Progenitor cell of endocrine pancreas (in vitro differentiated cells): ENCODE results near the gene GALNT11. TPM values are rescaled to one million over a fixed set of nuclear protein-coding genes. Genes with fewer than 3 reads are reported as not detected.

ENCODE experiments used
- DNase-seq: peaks from one replicate; pipeline ENCODE4 v3.0.0; 2021; ENCODE audit warnings: low spot score; ENCODE audit not compliant: unreplicated experiment
- H3K27ac Mint-ChIP-seq: 2 replicates; pipeline ENCODE4 v1.8.0; 2021; ENCODE audit warnings: mild to moderate bottlenecking, moderate library complexity, mixed read lengths
- H3K27me3 Mint-ChIP-seq: 2 replicates; pipeline ENCODE4 v1.8.0; 2021; ENCODE audit warnings: mixed read lengths
- H3K36me3 Mint-ChIP-seq: 2 replicates; pipeline ENCODE4 v1.8.0; 2022; ENCODE audit warnings: mixed read lengths; ENCODE audit not compliant: insufficient read depth
- H3K4me1 Mint-ChIP-seq: 2 replicates; pipeline ENCODE4 v1.8.0; 2021; ENCODE audit warnings: low read depth, mixed read lengths
- H3K4me3 Mint-ChIP-seq: 2 replicates; pipeline ENCODE4 v1.8.0; 2021; ENCODE audit warnings: low read depth, mild to moderate bottlenecking, moderate library complexity, mixed read lengths
- H3K9me3 Mint-ChIP-seq: 2 replicates; pipeline ENCODE4 v1.8.0; 2021; ENCODE audit warnings: low read depth, mixed read lengths
- total RNA-seq: library from RNA; stranded (reverse); gene quantifications from 2 replicates; pipeline ENCODE4 v1.2.1, GENCODE V29; 2021
- TF ChIP-seq, protein P1 (sequence below): fragments of 200-600 bp; sonication (generic); IDR thresholded peaks from one replicate; pipeline ENCODE4 v1.5.0; 2021; ENCODE audit warnings: antibody characterized with exemption, mild to moderate bottlenecking; ENCODE audit not compliant: unreplicated experiment

The GALNT11 gene
- total RNA-seq, 1 donor from 2014 or later, result 29.5 TPM

DNA sequence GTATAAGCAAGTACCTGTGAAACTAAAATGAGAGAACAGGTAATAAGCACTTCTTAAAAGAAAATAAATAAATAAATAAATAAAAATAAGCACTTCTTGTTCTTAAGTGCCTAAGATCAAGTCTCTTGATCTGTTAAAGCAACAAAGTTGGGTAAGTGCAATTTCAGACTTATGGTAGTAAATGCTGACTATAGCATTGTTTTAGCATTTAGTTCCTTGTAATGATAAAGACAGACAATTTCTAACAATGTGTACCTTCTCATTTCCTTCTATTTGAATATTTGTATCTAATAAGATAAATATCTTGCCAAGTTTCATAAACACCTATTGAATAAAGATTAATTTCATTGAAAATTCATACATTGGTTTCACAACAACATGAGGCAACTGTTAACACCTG, 87.4 kb downstream of the GALNT11 start:
- no peak for DNase-seq
- Mint-ChIP-seq H3K36me3 (peaks cover 24% of the 10 kb centered on the region), H3K9me3 (no peaks in the 10 kb centered on the region), H3K4me1 (no peaks in the 10 kb centered on the region), H3K4me3 (no peak overlapping the region), H3K27me3 (no peaks in the 10 kb centered on the region), H3K27ac (no peak overlapping the region)
- TF ChIP-seq, protein P1, sequence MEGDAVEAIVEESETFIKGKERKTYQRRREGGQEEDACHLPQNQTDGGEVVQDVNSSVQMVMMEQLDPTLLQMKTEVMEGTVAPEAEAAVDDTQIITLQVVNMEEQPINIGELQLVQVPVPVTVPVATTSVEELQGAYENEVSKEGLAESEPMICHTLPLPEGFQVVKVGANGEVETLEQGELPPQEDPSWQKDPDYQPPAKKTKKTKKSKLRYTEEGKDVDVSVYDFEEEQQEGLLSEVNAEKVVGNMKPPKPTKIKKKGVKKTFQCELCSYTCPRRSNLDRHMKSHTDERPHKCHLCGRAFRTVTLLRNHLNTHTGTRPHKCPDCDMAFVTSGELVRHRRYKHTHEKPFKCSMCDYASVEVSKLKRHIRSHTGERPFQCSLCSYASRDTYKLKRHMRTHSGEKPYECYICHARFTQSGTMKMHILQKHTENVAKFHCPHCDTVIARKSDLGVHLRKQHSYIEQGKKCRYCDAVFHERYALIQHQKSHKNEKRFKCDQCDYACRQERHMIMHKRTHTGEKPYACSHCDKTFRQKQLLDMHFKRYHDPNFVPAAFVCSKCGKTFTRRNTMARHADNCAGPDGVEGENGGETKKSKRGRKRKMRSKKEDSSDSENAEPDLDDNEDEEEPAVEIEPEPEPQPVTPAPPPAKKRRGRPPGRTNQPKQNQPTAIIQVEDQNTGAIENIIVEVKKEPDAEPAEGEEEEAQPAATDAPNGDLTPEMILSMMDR, result no peak

DNA sequence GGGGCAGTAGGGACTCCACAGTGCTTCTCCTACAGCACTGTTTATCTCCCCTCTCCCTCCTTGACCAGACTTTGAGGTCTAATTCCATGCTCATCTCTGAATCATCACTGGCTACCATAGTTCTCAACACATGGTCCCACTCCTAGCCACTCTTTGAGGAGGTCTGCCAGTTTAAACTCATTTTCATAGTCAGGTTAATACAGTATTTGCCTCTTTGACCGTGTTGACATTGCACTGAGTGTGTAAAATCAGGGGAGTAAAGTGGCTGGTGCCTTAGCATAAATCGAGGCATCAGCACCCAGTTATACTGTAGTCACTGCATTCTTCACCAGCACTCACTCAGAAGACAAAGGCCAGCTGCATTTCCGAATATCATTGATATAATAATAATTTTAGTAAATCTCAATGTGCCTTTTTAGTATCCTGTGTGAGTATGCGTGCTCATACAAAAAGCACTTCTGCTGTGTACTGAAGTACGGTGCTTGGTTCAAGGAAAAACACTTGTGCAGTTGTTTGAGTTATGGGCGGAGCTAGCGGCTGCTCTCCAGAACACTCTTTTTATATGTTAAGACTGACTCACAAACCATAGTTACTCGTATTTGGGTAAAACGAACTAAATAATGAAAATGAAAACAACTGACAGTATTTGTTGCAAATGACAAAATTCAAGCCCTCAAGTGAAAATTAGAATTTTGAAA, 89.7 kb downstream of the GALNT11 start:
- peaks cover 25% of the 10 kb centered on the region for H3K36me3 Mint-ChIP-seq
- no peaks in the 10 kb centered on the region for H3K27me3 Mint-ChIP-seq
- no peaks in the 10 kb centered on the region for H3K9me3 Mint-ChIP-seq
- no peak overlapping the region for H3K4me3 Mint-ChIP-seq
- H3K4me1 Mint-ChIP-seq, result no peaks in the 10 kb centered on the region
- DNase-seq, result no peak
- H3K27ac Mint-ChIP-seq, result no peak overlapping the region
- TF ChIP-seq, protein P1, result no peak

DNA sequence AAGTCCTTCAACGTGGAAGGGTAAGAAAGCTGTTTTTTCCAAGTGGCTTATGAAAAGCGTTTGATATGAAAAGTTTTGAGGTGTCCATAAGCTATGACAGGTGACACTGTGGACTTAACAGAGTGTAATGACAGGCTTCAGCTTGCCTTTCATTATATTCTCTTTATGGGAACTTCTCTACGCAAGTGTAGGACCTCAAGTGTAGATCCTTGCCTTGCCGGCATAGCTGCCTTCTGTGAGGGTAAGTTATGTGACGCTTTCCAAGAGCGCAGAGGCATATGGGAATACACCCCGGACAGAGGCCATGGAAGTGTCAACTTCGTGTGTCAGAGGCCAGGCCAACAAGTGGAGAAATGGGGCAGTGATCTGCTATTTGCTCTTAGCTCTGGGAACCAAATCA, 91.9 kb downstream of the GALNT11 start:
- DNase-seq, result no peak
- TF ChIP-seq, protein P1, result no peak
- Mint-ChIP-seq H3K36me3 (peaks cover 32% of the 10 kb centered on the region), H3K27ac (no peak overlapping the region), H3K4me1 (no peaks in the 10 kb centered on the region), H3K27me3 (no peaks in the 10 kb centered on the region), H3K4me3 (no peak overlapping the region), H3K9me3 (no peaks in the 10 kb centered on the region)

GRCh38 chr7:152120210-152120609, 94.7 kb downstream of the GALNT11 start:
- no peak for DNase-seq
- peaks cover 5% of the 10 kb centered on the region for H3K9me3 Mint-ChIP-seq

DNA sequence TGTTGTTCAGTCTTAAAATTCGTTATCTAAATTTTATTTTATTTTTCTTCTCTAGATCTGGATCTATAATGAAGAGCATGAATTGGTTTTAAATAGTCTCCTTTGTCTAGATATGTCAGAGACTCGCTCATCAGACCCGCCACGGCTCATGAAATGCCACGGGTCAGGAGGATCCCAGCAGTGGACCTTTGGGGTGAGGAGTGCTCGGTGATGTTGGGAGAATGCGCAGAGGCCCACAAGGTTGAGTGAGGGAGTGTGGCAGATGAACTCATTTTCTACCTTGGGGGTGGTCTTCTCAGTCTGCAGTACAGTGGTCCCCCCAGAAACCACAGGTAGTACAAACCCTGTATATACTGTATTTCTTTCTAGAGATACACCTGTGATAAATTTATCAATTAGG, 95.3 kb downstream of the GALNT11 start:
- Mint-ChIP-seq H3K36me3 (peaks cover 44% of the 10 kb centered on the region), H3K4me3 (no peak overlapping the region)

More at GRCh38 chr7:152120210-152120609, 94.7 kb downstream of the GALNT11 start:
- H3K4me1 Mint-ChIP-seq, result no peaks in the 10 kb centered on the region
- H3K27ac Mint-ChIP-seq, result peak overlapping the region; percentile 78
- peaks cover 38% of the 10 kb centered on the region for H3K36me3 Mint-ChIP-seq
- H3K27me3 Mint-ChIP-seq, result no peaks in the 10 kb centered on the region
- no peak overlapping the region for H3K4me3 Mint-ChIP-seq
- TF ChIP-seq, protein P1, result no peak

More for the DNA sequence above, 95.3 kb downstream of the GALNT11 start:
- no peaks in the 10 kb centered on the region for H3K27me3 Mint-ChIP-seq
- TF ChIP-seq, protein P1, result no peak
- no peak for DNase-seq
- peaks cover 5% of the 10 kb centered on the region for H3K9me3 Mint-ChIP-seq
- no peaks in the 10 kb centered on the region for H3K4me1 Mint-ChIP-seq
- H3K27ac Mint-ChIP-seq, result peak overlapping the region; percentile 79
